HG02642 (cell line): ENCODE results near the gene BDH2.

Experiments
- ATAC-seq: cut with Tn5 transposase; IDR thresholded peaks from one replicate; pipeline ENCODE4 v1.9.1; 2021; ENCODE audit warnings: mild to moderate bottlenecking; ENCODE audit not compliant: unreplicated experiment, poor library complexity

Gene BDH2

GRCh38 chr4:103086551-103086950 is 13.1 kb downstream of the BDH2 start:
- no peak for ATAC-seq

GRCh38 chr4:103085555-103086196 is 14.0 kb downstream of the BDH2 start:
- ATAC-seq, result no peak

- ATAC-seq, result no peak
Observed at GRCh38 chr4:103079621-103080020, 20.0 kb downstream of the BDH2 start.

GRCh38 chr4:103076747-103077347 is 22.8 kb downstream of the BDH2 start, which contains the start of gene SLC9B2:
Gene SLC9B2 (minus strand): TSS chr4:103076761. CDS start chr4:103067550, 9,211 bp downstream.
- peak; percentile 60 for ATAC-seq

- peak; percentile 62 for ATAC-seq
Observed at GRCh38 chr4:103075894-103076746, 23.5 kb downstream of the BDH2 start.

GRCh38 chr4:103075435-103075893 is 24.2 kb downstream of the BDH2 start:
- no peak for ATAC-seq

- ATAC-seq, result peak; percentile 33
Observed at GRCh38 chr4:103074744-103075434, 24.7 kb downstream of the BDH2 start.

GRCh38 chr4:103073792-103074438 is 25.7 kb downstream of the BDH2 start:
- no peak for ATAC-seq

GRCh38 chr4:103067841-103068547 is 31.6 kb downstream of the BDH2 start:
- no peak for ATAC-seq

- no peak for ATAC-seq
Observed at GRCh38 chr4:103060453-103061148, 39.0 kb downstream of the BDH2 start.

GRCh38 chr4:103054030-103054429 is 45.6 kb downstream of the BDH2 start:
- ATAC-seq, result no peak

- ATAC-seq, result no peak
Observed at GRCh38 chr4:103052779-103053178, 46.9 kb downstream of the BDH2 start.

GRCh38 chr4:103052145-103052544 is 47.5 kb downstream of the BDH2 start:
- ATAC-seq, result no peak

GRCh38 chr4:103050736-103051436 is 48.7 kb downstream of the BDH2 start:
- no peak for ATAC-seq

GRCh38 chr4:103046416-103047290 is 53.0 kb downstream of the BDH2 start:
- ATAC-seq, result peak; percentile 88

GRCh38 chr4:103044183-103044582 is 55.5 kb downstream of the BDH2 start:
- ATAC-seq, result no peak

- no peak for ATAC-seq
Observed at GRCh38 chr4:103036169-103036568, 63.5 kb downstream of the BDH2 start.
